DOHH2 (cell line): ENCODE results near the gene ELF1.

ENCODE experiments used
- CTCF ChIP-seq: fragments of 200-600 bp; sonication (generic); IDR thresholded peaks from one replicate; pipeline ENCODE4 v1.5.1; 2014; ENCODE audit warnings: antibody characterized with exemption, mild to moderate bottlenecking, low read depth, low read length; ENCODE audit not compliant: poor library complexity, severe bottlenecking
- EZH2phosphoT487 ChIP-seq: fragments of 200-600 bp; sonication (generic); IDR thresholded peaks from 2 replicates; pipeline ENCODE4 v1.6.1; 2017; ENCODE audit warnings: borderline replicate concordance, mild to moderate bottlenecking, antibody characterized with exemption, low read length, moderate library complexity, mixed read lengths

GRCh38 chr13:40982772-40983171 lies 36.3 kb downstream of the ELF1 start:
- TF ChIP-seq CTCF (no peak), EZH2phosphoT487 (no peak)
